Muscle layer of colon (tissue), 2 donors: Measurements from ENCODE around the gene DLL1.

Experiments used
- H3K27ac ChIP-seq: one replicate; pipeline ENCODE4 v1.7.0; 2013; ENCODE audit warnings: low read depth, mild to moderate bottlenecking, low read length, moderate library complexity
- H3K27me3 ChIP-seq, 2 donors: one replicate each; pipeline ENCODE4 v1.7.0; 2013; ENCODE audit warnings: low read length in 2 of 2, mild to moderate bottlenecking in 2 of 2; ENCODE audit not compliant: insufficient read depth in 2 of 2, control insufficient read depth in 1 of 2
- H3K36me3 ChIP-seq: one replicate; pipeline ENCODE4 v1.7.0; 2013; ENCODE audit warnings: mild to moderate bottlenecking, low read length; ENCODE audit not compliant: insufficient read depth
- H3K4me1 ChIP-seq: one replicate; pipeline ENCODE4 v1.7.0; 2013; ENCODE audit warnings: mild to moderate bottlenecking, low read length; ENCODE audit not compliant: insufficient read depth
- H3K4me3 ChIP-seq, 2 donors: one replicate each; pipeline ENCODE4 v1.7.0; 2013; ENCODE audit warnings: low read length in 2 of 2, low read depth in 1 of 2, mild to moderate bottlenecking in 1 of 2, moderate library complexity in 1 of 2
- H3K9ac ChIP-seq: one replicate; pipeline ENCODE4 v1.7.0; 2013; ENCODE audit warnings: low read length
- H3K9me3 ChIP-seq: one replicate; pipeline ENCODE4 v1.7.0; 2013; ENCODE audit warnings: mild to moderate bottlenecking, low read length
- donor health status: abdominal sarcoma.
- donor health status: Adenocarcinoma of cecum.

The DLL1 gene

GRCh38 chr6:170261643-170262488 is 29.0 kb downstream of the DLL1 start:
- Histone ChIP-seq H3K9ac (no peak overlapping the region), H3K9me3 (no peaks in the 10 kb centered on the region), H3K36me3 (no peaks in the 10 kb centered on the region), H3K4me3 (no peak overlapping the region), H3K4me1 (no peaks in the 10 kb centered on the region), H3K27ac (no peak overlapping the region), H3K27me3 (no peaks in the 10 kb centered on the region)

- Histone ChIP-seq H3K9me3 (no peaks in the 10 kb centered on the region), H3K9ac (no peak overlapping the region), H3K36me3 (no peaks in the 10 kb centered on the region), H3K4me1 (no peaks in the 10 kb centered on the region), H3K27me3 (no peaks in the 10 kb centered on the region), H3K27ac (no peak overlapping the region), H3K4me3 (no peak overlapping the region)
Measured at GRCh38 chr6:170260686-170261085, 30.2 kb downstream of the DLL1 start.

- H3K9ac ChIP-seq: no peak overlapping the region
- no peaks in the 10 kb centered on the region for H3K4me1 ChIP-seq
- no peaks in the 10 kb centered on the region for H3K36me3 ChIP-seq
- H3K27me3 ChIP-seq: no peaks in the 10 kb centered on the region
- no peak overlapping the region for H3K27ac ChIP-seq
- no peaks in the 10 kb centered on the region for H3K9me3 ChIP-seq
- no peak overlapping the region for H3K4me3 ChIP-seq
Measured at GRCh38 chr6:170259278-170259677, 31.6 kb downstream of the DLL1 start.

- no peaks in the 10 kb centered on the region for H3K36me3 ChIP-seq
- no peak overlapping the region for H3K27ac ChIP-seq
- H3K4me3 ChIP-seq: no peak overlapping the region
- no peaks in the 10 kb centered on the region for H3K4me1 ChIP-seq
- H3K27me3 ChIP-seq: no peaks in the 10 kb centered on the region
- H3K9me3 ChIP-seq: no peaks in the 10 kb centered on the region
- H3K9ac ChIP-seq: no peak overlapping the region
Measured at GRCh38 chr6:170258407-170258806, 32.5 kb downstream of the DLL1 start.

- Histone ChIP-seq H3K4me3 (no peak overlapping the region), H3K9ac (no peak overlapping the region), H3K27me3 (no peaks in the 10 kb centered on the region), H3K36me3 (no peaks in the 10 kb centered on the region), H3K4me1 (no peaks in the 10 kb centered on the region), H3K9me3 (no peaks in the 10 kb centered on the region), H3K27ac (no peak overlapping the region)
Measured at GRCh38 chr6:170257376-170257775, 33.5 kb downstream of the DLL1 start.

GRCh38 chr6:170256641-170257040 is 34.2 kb downstream of the DLL1 start:
- no peak overlapping the region for H3K9ac ChIP-seq
- H3K27ac ChIP-seq: no peak overlapping the region
- no peaks in the 10 kb centered on the region for H3K36me3 ChIP-seq
- no peaks in the 10 kb centered on the region for H3K4me1 ChIP-seq
- no peak overlapping the region for H3K4me3 ChIP-seq
- H3K9me3 ChIP-seq: no peaks in the 10 kb centered on the region
- H3K27me3 ChIP-seq: no peaks in the 10 kb centered on the region

GRCh38 chr6:170255426-170256125 is 35.3 kb downstream of the DLL1 start:
- Histone ChIP-seq H3K27me3 (no peaks in the 10 kb centered on the region), H3K9ac (no peak overlapping the region), H3K27ac (no peak overlapping the region), H3K36me3 (no peaks in the 10 kb centered on the region), H3K9me3 (no peaks in the 10 kb centered on the region), H3K4me1 (no peaks in the 10 kb centered on the region), H3K4me3 (no peak overlapping the region)

- H3K27ac ChIP-seq: no peak overlapping the region
- no peak overlapping the region for H3K9ac ChIP-seq
- H3K4me3 ChIP-seq: no peak overlapping the region
- no peaks in the 10 kb centered on the region for H3K4me1 ChIP-seq
- H3K27me3 ChIP-seq: no peaks in the 10 kb centered on the region
- no peaks in the 10 kb centered on the region for H3K9me3 ChIP-seq
- no peaks in the 10 kb centered on the region for H3K36me3 ChIP-seq
Measured at GRCh38 chr6:170254315-170255213, 36.3 kb downstream of the DLL1 start.

- no peak overlapping the region for H3K4me3 ChIP-seq
- peaks cover 0 to 2% of the 10 kb centered on the region in 2 donors for H3K27me3 ChIP-seq
- no peak overlapping the region for H3K27ac ChIP-seq
- H3K9me3 ChIP-seq: no peaks in the 10 kb centered on the region
- no peaks in the 10 kb centered on the region for H3K4me1 ChIP-seq
- no peaks in the 10 kb centered on the region for H3K36me3 ChIP-seq
- no peak overlapping the region for H3K9ac ChIP-seq
Measured at GRCh38 chr6:170253910-170254269, 37.0 kb downstream of the DLL1 start.

GRCh38 chr6:170253226-170253909 is 37.5 kb downstream of the DLL1 start:
- no peaks in the 10 kb centered on the region for H3K4me1 ChIP-seq
- H3K4me3 ChIP-seq: no peak overlapping the region
- H3K27me3 ChIP-seq: peaks cover 0 to 4% of the 10 kb centered on the region in 2 donors

More at GRCh38 chr6:170253226-170253909, 37.5 kb downstream of the DLL1 start:
- Histone ChIP-seq H3K9me3 (no peaks in the 10 kb centered on the region), H3K9ac (no peak overlapping the region), H3K27ac (no peak overlapping the region), H3K36me3 (no peaks in the 10 kb centered on the region)
